ENCODE data around the gene CASKIN1.
"Not testable (repeated sequence)": the region's sequence is repeated elsewhere in the genome, so short reads cannot be mapped to it uniquely, and the experiment has no call there.

CASKIN1 gene

DNA sequence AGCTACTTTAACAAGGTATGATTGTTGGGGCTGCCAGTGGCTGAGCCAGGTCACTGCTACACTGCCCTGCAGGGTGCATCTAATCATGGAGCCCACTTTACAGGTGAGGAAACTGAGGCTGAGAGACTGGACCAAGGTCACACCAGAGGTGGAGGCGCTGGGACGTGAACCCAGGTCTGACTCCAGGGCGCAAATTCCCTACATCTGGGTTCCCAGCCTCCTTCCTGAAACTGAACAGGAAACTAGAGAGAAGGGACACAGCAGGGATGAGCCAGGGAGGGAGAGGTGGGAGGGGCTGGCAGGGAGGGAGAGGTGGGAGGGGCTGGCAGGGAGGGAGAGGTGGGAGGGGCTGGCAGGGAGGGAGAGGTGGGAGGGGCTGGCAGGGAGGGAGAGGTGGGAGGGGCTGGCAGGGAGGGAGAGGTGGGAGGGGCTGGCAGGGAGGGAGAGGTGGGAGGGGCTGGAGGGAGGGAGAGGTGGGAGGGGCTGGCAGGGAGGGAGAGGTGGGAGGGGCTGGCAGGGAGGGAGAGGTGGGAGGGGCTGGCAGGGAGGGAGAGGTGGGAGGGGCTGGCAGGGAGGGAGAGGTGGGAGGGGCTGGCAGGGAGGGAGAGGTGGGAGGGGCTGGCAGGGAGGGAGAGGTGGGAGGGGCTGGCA lies 68.7 kb downstream of the CASKIN1 start:
- not testable (repeated sequence) for DNase-seq
